Measurements from ENCODE around the gene MESD. TPM values are rescaled to one million over a fixed set of nuclear protein-coding genes. Genes with fewer than 3 reads are reported as not detected.

The MESD gene
- total and polyA plus RNA-seq, 9 of the 15 experiments (the other 6 are each of a cell fraction or from before 2014, with no cell fraction given): 11.3 to 39.7 (median 22.8) TPM

- TF ChIP-seq ZNF589 (CRISPR knock-in tag; IDR thresholded peaks at IDR 0.05; ENCODE audit: low read depth) (no peak), RCOR1 (IDR thresholded peaks at IDR 0.05; ENCODE audit: borderline replicate concordance in 1 of 2, low read depth in 2 of 2, low read length in 2 of 2) (no peak), NR4A1 (CRISPR knock-in tag; IDR thresholded peaks at IDR 0.05) (no peak), NR4A1 (tag; IDR thresholded peaks at IDR 0.05) (no peak), RFX5 (IDR thresholded peaks at IDR 0.05; ENCODE audit: low read depth, low read length) (no peak), ZC3H11A (IDR thresholded peaks at IDR 0.05; ENCODE audit: low read depth, low read length) (no peak), CBX8 (IDR thresholded peaks at IDR 0.05; ENCODE audit: borderline replicate concordance, extremely low read depth, low read depth, low read length, poor library complexity, severe bottlenecking) (no peak), EP400 (IDR thresholded peaks at IDR 0.05) (peak; percentile 62; the same call in 1 of the 2 replicates), MCM2 (IDR thresholded peaks at IDR 0.05; ENCODE audit: low read depth) (no peak), HNRNPLL (IDR thresholded peaks at IDR 0.05; ENCODE audit: low read depth, low read length, poor library complexity, severe bottlenecking) (peak; percentile 87), CXXC5 (CRISPR knock-in tag; IDR thresholded peaks at IDR 0.05) (peak; percentile 52), MCM7 (IDR thresholded peaks at IDR 0.05) (no peak), ATF4 (CRISPR knock-in tag; IDR thresholded peaks at IDR 0.05) (no peak), ZNF644 (tag; IDR thresholded peaks at IDR 0.05; ENCODE audit: low read depth) (no peak), ZSCAN29 (IDR thresholded peaks at IDR 0.05) (no peak), PRMT5 (CRISPR knock-in tag; IDR thresholded peaks at IDR 0.05) (no peak), MED1 (CRISPR knock-in tag; IDR thresholded peaks at IDR 0.05; ENCODE audit: borderline replicate concordance) (no peak), ZNF696 (CRISPR knock-in tag; conservative IDR thresholded peaks at IDR 0.05) (no peak), SRSF1 (IDR thresholded peaks at IDR 0.05; ENCODE audit: low read depth, low read length) (no peak), TFE3 (CRISPR knock-in tag; IDR thresholded peaks at IDR 0.05) (no peak), GATAD2A (IDR thresholded peaks at IDR 0.05) (no peak; the same call in 1 of the 2 replicates), POLR2B (IDR thresholded peaks at IDR 0.05; ENCODE audit: low read depth, partially characterized antibody) (peak; percentile 84), CTBP1 (IDR thresholded peaks at IDR 0.05; ENCODE audit: borderline replicate concordance) (no peak), ATF1 (CRISPR knock-in tag; IDR thresholded peaks at IDR 0.05) (0 out of 2 replicates have a peak, but pooled peaks have one; percentile 19), ATF1 (tag; IDR thresholded peaks at IDR 0.05) (peak; percentile 70), ZBTB5 (IDR thresholded peaks at IDR 0.05) (no peak), THAP7 (CRISPR knock-in tag; IDR thresholded peaks at IDR 0.05) (no peak)
Measured at GRCh38 chr15:81000624-81001151, 11.1 kb upstream of the MESD start, which contains the start of gene TLNRD1 (continued).
